Omental fat pad (tissue), 4 donors: ENCODE measurements around the gene NMU. TPM values are rescaled to one million over a fixed set of nuclear protein-coding genes. Genes with fewer than 3 reads are reported as not detected.
"Not testable (repeated sequence)": the region's sequence is repeated elsewhere in the genome, so short reads cannot be mapped to it uniquely, and the experiment has no call there.

ENCODE experiments used
- ATAC-seq: fragments of 150-250 bp; one replicate; pipeline ENCODE4 v1.9.1; 2016; ENCODE audit warnings: mild to moderate bottlenecking, moderate library complexity; ENCODE audit not compliant: low FRiP score
- DNase-seq: peaks from one replicate; pipeline ENCODE4 v3.0.0-alpha.2; 2019; ENCODE audit warnings: low spot score
- CTCF ChIP-seq, 3 donors: fragments of 450-650 bp; IDR thresholded peaks; one replicate each; pipeline ENCODE4 v1.5.1; 2016 to 2017; ENCODE audit warnings: antibody characterized with exemption in 3 of 3, mild to moderate bottlenecking in 3 of 3, moderate library complexity in 2 of 3
- total RNA-seq, 4 donors: library from RNA; depleted of rRNA; stranded (reverse); fragments of >200 nt; gene quantifications; one replicate each; pipeline ENCODE4 v1.1.0, GENCODE V29; 2016

The NMU gene
- total RNA-seq, 4 donors from 2014 or later, result not detected

DNA sequence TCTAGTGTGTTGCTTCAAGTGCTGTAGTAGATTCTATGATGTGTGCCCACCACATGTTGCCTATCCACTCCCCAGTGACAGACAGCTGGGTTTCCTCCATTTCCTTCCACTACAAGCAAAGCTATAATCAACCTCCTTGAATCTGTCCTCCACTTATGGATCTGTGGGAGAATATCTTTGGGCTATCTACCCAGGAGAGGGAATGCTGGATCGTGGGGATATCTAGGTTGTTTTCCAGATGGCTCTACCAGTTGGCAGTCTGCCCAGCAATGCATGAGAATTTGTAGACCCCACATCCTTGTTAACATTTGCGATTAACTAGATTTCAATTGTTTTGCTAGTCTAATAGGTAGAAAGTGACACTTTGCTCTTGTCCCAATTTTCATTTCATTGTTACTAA, 10.3 kb downstream of the NMU start:
- TF ChIP-seq CTCF (IDR thresholded peaks at IDR 0.05), result no peak
- DNase-seq (no peak), ATAC-seq (no peak)

DNA sequence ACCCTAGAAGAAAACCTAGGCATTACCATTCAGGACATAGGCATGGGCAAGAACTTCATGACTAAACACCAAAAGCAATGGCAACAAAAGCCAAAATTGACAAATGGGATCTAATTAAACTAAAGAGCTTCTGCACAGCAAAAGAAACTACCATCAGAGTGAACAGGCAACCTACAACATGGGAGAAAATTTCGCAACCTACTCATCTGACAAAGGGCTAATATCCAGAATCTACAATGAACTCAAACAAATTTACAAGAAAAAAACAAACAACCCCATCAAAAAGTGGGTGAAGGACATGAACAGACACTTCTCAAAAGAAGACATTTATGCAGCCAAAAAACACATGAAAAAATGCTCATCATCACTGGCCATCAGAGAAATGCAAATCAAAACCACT, 12.0 kb downstream of the NMU start:
- not testable (repeated sequence) for DNase-seq, ATAC-seq

GRCh38 chr4:55618546-55619143, 17.5 kb downstream of the NMU start:
- DNase-seq, result no peak
- no peak for ATAC-seq
- no peak for TF ChIP-seq CTCF (IDR thresholded peaks at IDR 0.05)

GRCh38 chr4:55617587-55618197, 18.4 kb downstream of the NMU start:
- no peak for DNase-seq
- no peak for TF ChIP-seq CTCF (IDR thresholded peaks at IDR 0.05)
- no peak for ATAC-seq

DNA sequence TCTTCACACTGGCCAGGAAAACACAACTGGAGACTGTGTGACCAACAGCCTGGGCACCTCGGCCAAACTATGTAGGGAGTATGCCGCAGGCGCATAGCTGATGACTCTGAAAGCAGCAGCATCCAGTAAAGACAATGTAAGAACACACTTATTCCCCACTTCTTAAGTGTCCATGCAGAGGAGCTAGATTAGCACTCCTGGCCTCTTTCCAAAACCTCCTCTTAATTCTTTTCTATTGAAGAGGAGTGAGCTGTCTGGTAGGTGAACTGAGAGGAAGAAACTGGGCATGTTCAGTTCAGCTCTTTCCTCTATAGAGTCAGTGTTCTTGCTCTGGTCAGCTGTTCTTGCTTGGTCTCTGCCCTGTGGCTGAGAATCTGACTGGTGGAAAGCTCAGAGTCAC, 21.1 kb downstream of the NMU start:
- DNase-seq (no peak), ATAC-seq (no peak)
- TF ChIP-seq CTCF (IDR thresholded peaks at IDR 0.05), result no peak

GRCh38 chr4:55613621-55614020, 22.5 kb downstream of the NMU start:
- no peak for TF ChIP-seq CTCF (IDR thresholded peaks at IDR 0.05)
- no peak for ATAC-seq
- DNase-seq, result no peak

DNA sequence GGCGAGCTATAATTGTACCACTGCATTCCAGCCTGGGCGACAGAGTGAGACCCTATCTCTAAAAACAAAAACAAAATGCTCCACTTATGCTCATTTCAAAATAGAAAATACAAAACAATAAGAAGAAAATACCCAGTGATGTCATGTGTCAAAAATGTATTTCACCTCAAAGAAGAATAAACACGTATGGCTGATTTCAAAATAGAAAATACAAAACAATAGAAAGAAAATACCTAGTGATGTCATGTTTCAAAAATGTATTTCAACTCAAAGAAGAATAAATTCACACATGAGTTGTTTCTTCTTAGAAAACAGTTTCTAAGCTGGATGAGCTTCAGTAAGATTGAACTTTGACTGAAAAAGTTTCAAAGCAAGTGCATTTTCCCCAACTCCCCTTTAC, 23.8 kb downstream of the NMU start:
- no peak for TF ChIP-seq CTCF (IDR thresholded peaks at IDR 0.05)
- ATAC-seq (no peak), DNase-seq (no peak)
